GM12874 (cell line): ENCODE results near the gene PCGF1.

Experiments
- TF ChIP-seq, protein P1 (sequence below): IDR thresholded peaks from 2 replicates; pipeline ENCODE4 v1.5.1; 2011; ENCODE audit warnings: low read depth, mild to moderate bottlenecking, control low read depth, low read length, moderate library complexity; ENCODE audit not compliant: insufficient read depth

Gene PCGF1

DNA sequence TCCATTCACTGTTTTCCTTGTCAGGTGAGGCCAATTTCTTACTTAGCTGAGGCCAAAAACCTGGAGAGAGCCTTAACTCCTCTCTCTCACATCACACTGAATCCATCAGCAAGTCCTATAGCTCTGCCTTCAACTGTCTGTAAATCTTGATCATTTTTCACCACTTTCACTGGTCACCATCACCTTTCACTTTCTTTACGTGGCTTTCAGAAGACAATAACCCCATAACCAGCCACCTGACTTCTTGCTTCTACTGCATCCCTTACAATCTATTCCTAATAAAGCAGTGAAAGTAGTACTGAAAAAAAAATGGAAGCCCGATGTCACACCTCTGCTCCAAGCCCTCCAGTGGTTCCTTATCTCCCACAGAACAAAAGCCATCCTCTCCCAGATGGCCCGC, 38.5 kb upstream of the PCGF1 start:
- TF ChIP-seq, protein P1, sequence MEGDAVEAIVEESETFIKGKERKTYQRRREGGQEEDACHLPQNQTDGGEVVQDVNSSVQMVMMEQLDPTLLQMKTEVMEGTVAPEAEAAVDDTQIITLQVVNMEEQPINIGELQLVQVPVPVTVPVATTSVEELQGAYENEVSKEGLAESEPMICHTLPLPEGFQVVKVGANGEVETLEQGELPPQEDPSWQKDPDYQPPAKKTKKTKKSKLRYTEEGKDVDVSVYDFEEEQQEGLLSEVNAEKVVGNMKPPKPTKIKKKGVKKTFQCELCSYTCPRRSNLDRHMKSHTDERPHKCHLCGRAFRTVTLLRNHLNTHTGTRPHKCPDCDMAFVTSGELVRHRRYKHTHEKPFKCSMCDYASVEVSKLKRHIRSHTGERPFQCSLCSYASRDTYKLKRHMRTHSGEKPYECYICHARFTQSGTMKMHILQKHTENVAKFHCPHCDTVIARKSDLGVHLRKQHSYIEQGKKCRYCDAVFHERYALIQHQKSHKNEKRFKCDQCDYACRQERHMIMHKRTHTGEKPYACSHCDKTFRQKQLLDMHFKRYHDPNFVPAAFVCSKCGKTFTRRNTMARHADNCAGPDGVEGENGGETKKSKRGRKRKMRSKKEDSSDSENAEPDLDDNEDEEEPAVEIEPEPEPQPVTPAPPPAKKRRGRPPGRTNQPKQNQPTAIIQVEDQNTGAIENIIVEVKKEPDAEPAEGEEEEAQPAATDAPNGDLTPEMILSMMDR = no peak

DNA sequence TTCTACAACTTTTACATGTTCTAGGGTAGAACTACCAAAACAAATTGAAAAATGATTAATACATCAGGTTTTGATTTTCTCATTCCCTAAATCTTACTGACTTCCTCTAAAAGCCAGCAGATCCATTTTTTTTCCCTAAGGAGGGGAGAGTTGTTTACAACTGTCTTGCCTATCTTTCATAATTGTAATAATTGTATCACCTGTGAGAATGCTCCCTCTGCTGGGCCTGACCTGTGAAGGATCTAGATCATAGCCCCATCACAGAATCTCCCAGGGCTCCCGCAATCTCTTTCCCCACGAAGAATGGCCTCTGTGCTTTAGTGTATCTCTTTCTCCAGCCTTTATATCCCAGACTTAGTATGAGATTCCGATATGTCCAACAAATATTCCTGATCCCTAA, 37.1 kb upstream of the PCGF1 start:
- TF ChIP-seq, protein P1 = peak; percentile 28; the same call in 1 of the 2 replicates

DNA sequence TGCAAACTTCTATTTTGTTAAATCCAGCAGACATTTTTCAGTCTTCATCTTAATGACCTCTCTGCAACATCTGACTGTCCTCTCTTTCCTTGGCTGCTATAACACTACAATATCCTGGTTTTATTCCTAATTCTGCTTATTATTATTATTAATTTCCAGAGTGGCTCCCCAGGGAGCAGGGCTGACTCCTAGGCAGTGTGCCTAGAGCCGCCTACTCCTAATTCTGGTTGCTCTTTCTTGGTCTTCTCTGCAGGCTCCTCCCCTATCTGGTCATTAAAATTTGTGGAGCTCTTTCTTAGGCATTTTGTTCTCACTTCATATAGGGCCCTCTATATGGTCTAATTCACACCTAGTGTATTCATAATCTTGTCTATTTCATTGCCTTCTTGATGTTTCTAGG, 35.5 kb upstream of the PCGF1 start:
- TF ChIP-seq, protein P1 = no peak

DNA sequence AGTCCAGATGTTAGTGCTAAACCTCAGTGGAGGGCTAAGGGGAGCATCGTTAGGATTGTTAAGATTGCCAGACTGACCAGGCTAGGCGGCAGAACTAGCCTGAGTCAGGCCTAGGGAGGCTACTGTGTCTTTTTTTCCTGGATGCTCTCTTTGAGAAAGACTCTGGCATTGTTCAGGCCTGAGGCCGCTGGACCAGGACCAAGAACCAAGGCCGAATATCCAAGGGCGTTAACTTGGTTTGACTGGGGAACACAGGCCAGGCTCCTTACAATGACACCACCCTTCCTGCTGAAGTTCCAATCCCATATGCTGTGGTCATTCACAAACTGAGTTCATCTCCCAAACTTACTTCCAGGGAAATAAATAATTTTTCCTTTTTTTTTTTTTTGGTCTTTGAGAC, 32.8 kb upstream of the PCGF1 start:
- TF ChIP-seq, protein P1 = no peak

DNA sequence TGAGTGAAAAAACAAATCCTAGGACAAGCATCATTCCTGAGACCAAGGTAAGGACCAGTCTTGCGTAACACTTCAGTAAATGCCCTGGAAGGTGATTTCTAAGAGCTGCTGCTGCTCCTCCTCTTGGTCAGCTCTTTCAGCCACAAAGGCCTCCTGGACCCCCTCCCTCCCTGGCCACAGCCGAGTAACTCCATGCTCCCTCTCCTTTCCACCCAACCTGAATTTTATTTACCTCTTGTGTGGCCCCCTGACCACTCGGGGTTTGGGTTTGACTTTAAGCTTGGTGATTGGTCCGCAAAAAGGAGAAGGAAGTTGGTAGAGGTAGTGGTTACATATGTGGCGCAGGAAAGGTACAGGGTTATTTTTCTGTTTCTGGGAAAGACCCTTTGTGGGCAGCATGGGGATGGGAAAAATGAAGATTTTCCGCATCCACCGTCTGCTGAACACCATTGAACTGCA, 31.4 kb upstream of the PCGF1 start:
- TF ChIP-seq, protein P1 = no peak

DNA sequence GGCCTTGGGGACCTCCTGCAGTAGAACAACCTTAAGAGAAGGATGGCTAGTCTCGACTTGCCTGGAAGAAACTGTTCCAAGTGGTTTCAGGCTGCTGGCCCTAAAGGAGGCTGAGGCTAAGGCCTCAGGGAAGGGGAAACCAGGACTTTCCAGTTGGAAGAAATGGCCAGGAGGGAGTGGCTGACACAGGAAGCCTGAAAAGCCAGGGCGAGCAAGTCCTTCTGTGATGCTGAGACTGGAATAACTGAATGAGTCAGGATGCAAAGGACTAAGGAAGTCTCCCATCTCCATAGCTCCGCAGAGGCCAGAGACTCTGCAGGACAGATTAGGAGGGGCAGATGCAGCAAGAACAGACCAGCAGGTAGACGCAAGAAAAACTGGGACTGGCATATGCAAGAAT, 29.6 kb upstream of the PCGF1 start:
- TF ChIP-seq, protein P1 = no peak

DNA sequence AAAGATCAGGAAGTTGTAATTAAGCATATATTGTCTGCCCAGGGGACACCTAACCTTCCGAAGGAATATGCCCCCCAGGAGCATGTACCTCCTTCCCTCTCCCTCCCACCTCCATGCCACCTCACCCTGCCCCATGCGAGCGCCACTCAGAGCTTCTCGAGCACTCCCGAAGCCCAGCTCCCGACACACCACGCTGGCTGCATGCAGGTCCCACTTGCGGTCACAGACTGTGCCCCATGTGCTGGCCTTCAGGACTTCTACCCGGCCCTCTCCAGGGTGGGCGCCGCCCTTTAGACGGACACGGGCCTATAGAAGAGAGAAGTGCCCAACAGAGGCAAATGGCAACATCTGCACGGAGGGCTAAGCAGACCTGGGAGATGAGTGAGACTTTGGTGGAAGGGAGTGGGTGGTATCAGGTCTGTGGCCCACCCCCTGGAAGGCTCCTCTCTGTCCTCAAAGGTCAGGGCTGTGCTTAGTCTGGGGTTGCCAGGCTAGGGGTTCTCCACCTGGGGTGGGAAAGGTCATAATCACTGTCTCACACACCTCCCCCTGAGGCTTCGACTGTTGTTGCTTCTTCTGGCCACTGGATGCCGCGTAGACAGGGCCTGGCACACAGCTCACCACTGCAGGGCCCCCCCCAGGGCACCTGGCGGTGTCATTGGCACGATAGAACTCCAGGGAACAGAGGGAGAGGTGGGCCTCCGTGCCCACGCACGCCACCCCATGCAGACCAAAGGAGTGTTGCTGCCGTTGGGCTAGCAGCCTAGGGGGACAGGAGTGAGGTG, 28.9 kb upstream of the PCGF1 start:
- TF ChIP-seq, protein P1 = no peak
